Mesenchymal stem cell (in vitro differentiated cells and primary cell): Measurements from ENCODE around the gene RTL3.
A peak's percentile ranks its signal among the peaks of the same experiment; 100 is the strongest.
"Not testable (repeated sequence)": the region's sequence is repeated elsewhere in the genome, so short reads cannot be mapped to it uniquely, and the experiment has no call there.

Source experiments
- DNase-seq: peaks from one replicate; pipeline ENCODE4 v3.0.0-alpha.2; 2013
- H2AFZ ChIP-seq: one replicate; pipeline ENCODE4 v1.6.1; 2013; ENCODE audit warnings: low read depth, mild to moderate bottlenecking, control low read depth, inconsistent platforms, low read length, moderate library complexity
- H2AK5ac ChIP-seq: 2 replicates; pipeline ENCODE4 v1.6.1; 2013; ENCODE audit warnings: low read length, moderate library complexity, mild to moderate bottlenecking, inconsistent platforms; ENCODE audit not compliant: severe bottlenecking
- H2BK120ac ChIP-seq: one replicate; pipeline ENCODE4 v1.6.1; 2013; ENCODE audit warnings: low read depth, mild to moderate bottlenecking, inconsistent platforms, low read length, moderate library complexity
- H2BK12ac ChIP-seq, 2 experiments: one replicate each; pipeline ENCODE4 v1.6.1; 2013; ENCODE audit warnings: inconsistent platforms in 2 of 2, low read length in 2 of 2, mild to moderate bottlenecking in 2 of 2, moderate library complexity in 2 of 2, control low read depth in 1 of 2
- H2BK15ac ChIP-seq: one replicate; pipeline ENCODE4 v1.6.1; 2013; ENCODE audit warnings: mild to moderate bottlenecking, low read depth, inconsistent platforms; ENCODE audit not compliant: poor library complexity, severe bottlenecking
- H2BK5ac ChIP-seq: 2 replicates; pipeline ENCODE4 v1.6.1; 2013; ENCODE audit warnings: low read depth, mild to moderate bottlenecking, low read length, control low read depth, inconsistent platforms; ENCODE audit not compliant: poor library complexity, severe bottlenecking
- H3K14ac ChIP-seq, 2 experiments: one replicate each; pipeline ENCODE4 v1.6.1; 2013; ENCODE audit warnings: inconsistent platforms in 2 of 2, low read length in 2 of 2, control low read depth in 1 of 2, mild to moderate bottlenecking in 1 of 2, moderate library complexity in 1 of 2
- H3K18ac ChIP-seq, 2 experiments: one replicate each; pipeline ENCODE4 v1.6.1; 2013; ENCODE audit warnings: inconsistent platforms in 2 of 2, low read length in 2 of 2, control low read depth in 1 of 2, low read depth in 1 of 2, mild to moderate bottlenecking in 1 of 2
- H3K23ac ChIP-seq, 2 experiments: one replicate each; pipeline ENCODE4 v1.6.1; 2013; ENCODE audit warnings: inconsistent platforms in 2 of 2, low read length in 2 of 2, mild to moderate bottlenecking in 2 of 2, moderate library complexity in 2 of 2, control low read depth in 1 of 2
- H3K27ac ChIP-seq: 2 replicates; pipeline ENCODE4 v1.5.1; 2013; ENCODE audit warnings: mild to moderate bottlenecking, moderate library complexity, low read length, control low read depth, inconsistent platforms; ENCODE audit not compliant: poor library complexity, severe bottlenecking
- H3K27me3 ChIP-seq, 2 experiments: 2 replicates each; pipeline versions ENCODE4 v1.6.1 to v1.7.0; 2013; ENCODE audit warnings: low read length in 2 of 2, mild to moderate bottlenecking in 2 of 2, moderate library complexity in 2 of 2, control low read depth in 1 of 2, inconsistent platforms in 1 of 2; ENCODE audit not compliant: control insufficient read depth in 1 of 2, insufficient read depth in 1 of 2
- H3K36me3 ChIP-seq, 2 experiments: 2 replicates each; pipeline versions ENCODE4 v1.6.1 to v1.7.0; 2013; ENCODE audit warnings: low read length in 2 of 2, control low read depth in 1 of 2, inconsistent platforms in 1 of 2, low read depth in 1 of 2, mild to moderate bottlenecking in 1 of 2; ENCODE audit not compliant: insufficient read depth in 2 of 2, control insufficient read depth in 1 of 2
- H3K4ac ChIP-seq, 2 experiments: one replicate each; pipeline ENCODE4 v1.6.1; 2013; ENCODE audit warnings: inconsistent platforms in 2 of 2, low read length in 2 of 2, mild to moderate bottlenecking in 2 of 2, moderate library complexity in 2 of 2, control low read depth in 1 of 2, low read depth in 1 of 2
- H3K4me1 ChIP-seq: 2 replicates; pipeline ENCODE4 v1.6.1; 2013; ENCODE audit warnings: low read depth, low read length, control low read depth; ENCODE audit not compliant: control insufficient read depth, insufficient read depth
- H3K4me2 ChIP-seq: 2 replicates; pipeline ENCODE4 v1.6.1; 2013; ENCODE audit warnings: low read length, mild to moderate bottlenecking, inconsistent platforms; ENCODE audit not compliant: poor library complexity, severe bottlenecking
- H3K4me3 ChIP-seq, 2 experiments: 2 replicates each; pipeline versions ENCODE4 v1.5.1 to v1.7.0; 2013; ENCODE audit warnings: low read length in 2 of 2, mild to moderate bottlenecking in 2 of 2, control low read depth in 1 of 2, low read depth in 1 of 2; ENCODE audit not compliant: insufficient read depth in 1 of 2
- H3K79me1 ChIP-seq: replicated peaks from 2 replicates; pipeline ENCODE4 v1.6.1; 2013; ENCODE audit warnings: mild to moderate bottlenecking, control low read depth, low read length, inconsistent platforms; ENCODE audit not compliant: poor library complexity, severe bottlenecking
- H3K9ac ChIP-seq: 2 replicates; pipeline ENCODE4 v1.7.0; 2013; ENCODE audit warnings: mild to moderate bottlenecking, low read length, moderate library complexity
- H3K9me3 ChIP-seq: 2 replicates; pipeline ENCODE4 v1.7.0; 2013; ENCODE audit warnings: mild to moderate bottlenecking, low read length; ENCODE audit not compliant: control insufficient read depth
- H4K8ac ChIP-seq: one replicate; pipeline ENCODE4 v1.6.1; 2013; ENCODE audit warnings: inconsistent platforms, mild to moderate bottlenecking, low read length, moderate library complexity
- H4K91ac ChIP-seq: one replicate; pipeline ENCODE4 v1.6.1; 2013; ENCODE audit warnings: mild to moderate bottlenecking, low read length, inconsistent platforms
- WGBS: methylation state at CpG from one replicate; pipeline ENCODE4 v1.1.7; 2013; ENCODE audit warnings: mixed read lengths; 5-methylcytosine and 5-hydroxymethylcytosine counted together

RTL3 gene

GRCh38 chrX:78643096-78643495 lies 16.0 kb downstream of the RTL3 start:
- Histone ChIP-seq H2AK5ac (no peak overlapping the region), H3K36me3 (no peaks in the 10 kb centered on the region), H3K9ac (no peak overlapping the region), H4K8ac (peak overlapping the region; percentile 13), H3K9me3 (no peaks in the 10 kb centered on the region), H2BK5ac (no peak overlapping the region), H3K27ac (peak overlapping the region; percentile 74), H3K27me3 (no peaks in the 10 kb centered on the region), H3K23ac (no peak overlapping the region), H2BK12ac (peak overlapping the region; percentile 50 to 77), H3K4me2 (no peak overlapping the region), H3K14ac (peak overlapping the region in 1 of 2 experiments; percentile 75), H2BK120ac (no peak overlapping the region), H3K4me1 (peaks cover 3% of the 10 kb centered on the region), H3K79me1 (no peaks in the 10 kb centered on the region), H4K91ac (peak overlapping the region; percentile 39), H2BK15ac (no peak overlapping the region), H3K18ac (peak overlapping the region in 1 of 2 experiments; percentile 21), H3K4ac (no peak overlapping the region), H2AFZ (no peak overlapping the region), H3K4me3 (no peak overlapping the region)
- DNase-seq = peak; percentile 20
- WGBS = 17% methylated on average over 1 of the region's 1 CpG

- DNase-seq, H3K9ac ChIP-seq, H3K9me3 ChIP-seq, H3K4me1 ChIP-seq, H3K27ac ChIP-seq, H3K27me3 ChIP-seq, H3K4ac ChIP-seq, H3K36me3 ChIP-seq, H2BK12ac ChIP-seq, H2AFZ ChIP-seq, H3K14ac ChIP-seq, H3K79me1 ChIP-seq, H3K18ac ChIP-seq, H3K23ac ChIP-seq, H2BK120ac ChIP-seq, H4K8ac ChIP-seq, H2BK15ac ChIP-seq, H3K4me2 ChIP-seq, H2BK5ac ChIP-seq, H4K91ac ChIP-seq, H3K4me3 ChIP-seq, H2AK5ac ChIP-seq: not testable (repeated sequence)
- WGBS = no CpG with 5 or more reads among the region's 1 CpG
These were observed 23.0 kb downstream of the RTL3 start for GRCh38 chrX:78636096-78636495.

GRCh38 chrX:78624962-78625909 lies 33.9 kb downstream of the RTL3 start:
- no peaks in the 10 kb centered on the region for H3K79me1 ChIP-seq
- H2BK5ac ChIP-seq = no peak overlapping the region
- H2BK120ac ChIP-seq = no peak overlapping the region
- H3K27ac ChIP-seq = no peak overlapping the region
- H2BK15ac ChIP-seq = no peak overlapping the region
- no peak overlapping the region for H2AFZ ChIP-seq
- H2BK12ac ChIP-seq = no peak overlapping the region
- H3K14ac ChIP-seq = no peak overlapping the region
- H3K18ac ChIP-seq = no peak overlapping the region
- no peak for DNase-seq
- H3K9ac ChIP-seq = no peak overlapping the region
- peaks cover 2% of the 10 kb centered on the region for H3K9me3 ChIP-seq
- no peak overlapping the region for H4K91ac ChIP-seq
- no peak overlapping the region for H3K4ac ChIP-seq
- H3K4me2 ChIP-seq = no peak overlapping the region
- no peak overlapping the region for H4K8ac ChIP-seq
- WGBS = 42% methylated on average over 2 of the region's 2 CpGs
- no peak overlapping the region for H3K23ac ChIP-seq
- H3K4me3 ChIP-seq = no peak overlapping the region
- no peaks in the 10 kb centered on the region for H3K27me3 ChIP-seq
- no peak overlapping the region for H2AK5ac ChIP-seq
- no peaks in the 10 kb centered on the region for H3K4me1 ChIP-seq
- H3K36me3 ChIP-seq = no peaks in the 10 kb centered on the region

- no peak overlapping the region for H4K91ac ChIP-seq
- no peak overlapping the region for H3K9ac ChIP-seq
- no peak overlapping the region for H3K14ac ChIP-seq
- no peak overlapping the region for H2BK12ac ChIP-seq
- no peak overlapping the region for H3K4me2 ChIP-seq
- H3K4me1 ChIP-seq = no peaks in the 10 kb centered on the region
- no peak overlapping the region for H2AK5ac ChIP-seq
- no peak overlapping the region for H3K23ac ChIP-seq
- no peak overlapping the region for H3K18ac ChIP-seq
- no peaks in the 10 kb centered on the region for H3K27me3 ChIP-seq
- no peak overlapping the region for H2AFZ ChIP-seq
- no peak overlapping the region for H4K8ac ChIP-seq
- H2BK5ac ChIP-seq = no peak overlapping the region
- 100% methylated on average over 1 of the region's 1 CpG for WGBS
- H2BK15ac ChIP-seq = no peak overlapping the region
- H3K27ac ChIP-seq = no peak overlapping the region
- peaks cover 2% of the 10 kb centered on the region for H3K9me3 ChIP-seq
- no peak overlapping the region for H3K4ac ChIP-seq
- no peaks in the 10 kb centered on the region for H3K79me1 ChIP-seq
- no peak overlapping the region for H2BK120ac ChIP-seq
- H3K4me3 ChIP-seq = no peak overlapping the region
- DNase-seq = no peak
- no peaks in the 10 kb centered on the region for H3K36me3 ChIP-seq
These were observed 34.7 kb downstream of the RTL3 start for GRCh38 chrX:78624426-78624825.
